Astrocyte of the cerebellum (primary cell): ENCODE data around the gene ATF7IP.
A peak's percentile ranks its signal among the peaks of the same experiment; 100 is the strongest.

Experiments used
- DNase-seq: peaks from one replicate; pipeline ENCODE4 v3.0.0-alpha.2; 2011; ENCODE audit warnings: low read depth
- H3K4me3 ChIP-seq: 2 replicates; pipeline ENCODE4 v1.5.1; 2011; ENCODE audit warnings: mild to moderate bottlenecking, low read depth, low read length, moderate library complexity
- in situ Hi-C: cut with HindIII; loops from 2 replicates; pipeline ENCODE4 v1.10.0; 2017; ENCODE audit warnings: low sequenced_read_pairs
- TF ChIP-seq, protein P1 (sequence below): IDR thresholded peaks from 2 replicates; pipeline ENCODE4 v1.5.1; 2012; ENCODE audit warnings: low read length, low read depth, moderate library complexity, mild to moderate bottlenecking; ENCODE audit errors: missing control alignments

The ATF7IP gene

DNA sequence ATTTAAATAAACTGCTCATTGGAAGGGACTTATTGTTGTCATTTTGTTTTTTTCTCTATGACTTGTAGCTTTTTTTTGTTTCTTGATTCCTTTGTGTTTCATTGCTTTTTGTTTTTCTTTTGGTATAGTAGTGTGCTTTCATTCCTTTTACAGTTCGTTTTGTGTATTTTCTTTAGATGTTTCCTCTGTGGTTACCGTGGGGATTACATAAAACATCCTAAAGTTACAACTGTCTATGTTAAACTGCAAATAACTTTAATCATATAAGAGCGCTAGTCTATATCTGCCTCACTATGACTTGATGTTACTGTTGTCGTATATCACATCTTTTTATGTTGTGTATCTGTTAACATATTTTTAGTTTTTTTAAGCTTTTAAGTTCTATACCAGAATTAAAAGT lies 86.9 kb downstream of the ATF7IP start:
- TF ChIP-seq, protein P1, sequence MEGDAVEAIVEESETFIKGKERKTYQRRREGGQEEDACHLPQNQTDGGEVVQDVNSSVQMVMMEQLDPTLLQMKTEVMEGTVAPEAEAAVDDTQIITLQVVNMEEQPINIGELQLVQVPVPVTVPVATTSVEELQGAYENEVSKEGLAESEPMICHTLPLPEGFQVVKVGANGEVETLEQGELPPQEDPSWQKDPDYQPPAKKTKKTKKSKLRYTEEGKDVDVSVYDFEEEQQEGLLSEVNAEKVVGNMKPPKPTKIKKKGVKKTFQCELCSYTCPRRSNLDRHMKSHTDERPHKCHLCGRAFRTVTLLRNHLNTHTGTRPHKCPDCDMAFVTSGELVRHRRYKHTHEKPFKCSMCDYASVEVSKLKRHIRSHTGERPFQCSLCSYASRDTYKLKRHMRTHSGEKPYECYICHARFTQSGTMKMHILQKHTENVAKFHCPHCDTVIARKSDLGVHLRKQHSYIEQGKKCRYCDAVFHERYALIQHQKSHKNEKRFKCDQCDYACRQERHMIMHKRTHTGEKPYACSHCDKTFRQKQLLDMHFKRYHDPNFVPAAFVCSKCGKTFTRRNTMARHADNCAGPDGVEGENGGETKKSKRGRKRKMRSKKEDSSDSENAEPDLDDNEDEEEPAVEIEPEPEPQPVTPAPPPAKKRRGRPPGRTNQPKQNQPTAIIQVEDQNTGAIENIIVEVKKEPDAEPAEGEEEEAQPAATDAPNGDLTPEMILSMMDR: no peak
- DNase-seq: no peak
- in situ Hi-C loops: no loop called here
- no peak overlapping the region for H3K4me3 ChIP-seq

DNA sequence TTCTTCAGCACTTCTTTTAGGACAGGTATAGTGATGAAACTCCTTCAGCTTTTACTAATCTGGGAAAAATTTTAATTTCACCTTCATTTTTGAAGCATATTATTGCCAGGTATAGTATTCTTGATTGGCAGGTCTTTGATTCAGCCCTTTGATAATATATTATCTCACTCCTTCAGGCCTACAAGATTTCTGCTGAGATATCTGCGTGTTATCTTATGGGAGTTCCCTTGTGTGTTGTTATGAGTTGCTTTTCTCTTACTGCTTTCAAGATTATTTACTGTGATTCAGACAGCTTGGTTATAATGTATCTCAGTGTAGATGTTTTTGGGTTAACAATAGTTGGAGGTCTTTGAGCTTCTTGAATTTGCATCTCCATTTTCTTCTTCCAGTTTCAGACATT lies 87.4 kb downstream of the ATF7IP start:
- TF ChIP-seq, protein P1: no peak
- DNase-seq: no peak
- in situ Hi-C loops: no loop called here
- no peak overlapping the region for H3K4me3 ChIP-seq

GRCh38 chr12:14454098-14454907 lies 88.8 kb downstream of the ATF7IP start:
- H3K4me3 ChIP-seq: no peak overlapping the region
- DNase-seq: no peak
- TF ChIP-seq, protein P1: peak; percentile 57
- in situ Hi-C loops: no loop called here

- DNase-seq: no peak
- no peak overlapping the region for H3K4me3 ChIP-seq
- TF ChIP-seq, protein P1: no peak
- in situ Hi-C loops: no loop called here
Measured at GRCh38 chr12:14460212-14460841, 94.8 kb downstream of the ATF7IP start.

- DNase-seq: no peak
- in situ Hi-C loops: no loop called here
- TF ChIP-seq, protein P1: no peak
- H3K4me3 ChIP-seq: no peak overlapping the region
Measured at GRCh38 chr12:14471497-14471896, 106.0 kb downstream of the ATF7IP start.

DNA sequence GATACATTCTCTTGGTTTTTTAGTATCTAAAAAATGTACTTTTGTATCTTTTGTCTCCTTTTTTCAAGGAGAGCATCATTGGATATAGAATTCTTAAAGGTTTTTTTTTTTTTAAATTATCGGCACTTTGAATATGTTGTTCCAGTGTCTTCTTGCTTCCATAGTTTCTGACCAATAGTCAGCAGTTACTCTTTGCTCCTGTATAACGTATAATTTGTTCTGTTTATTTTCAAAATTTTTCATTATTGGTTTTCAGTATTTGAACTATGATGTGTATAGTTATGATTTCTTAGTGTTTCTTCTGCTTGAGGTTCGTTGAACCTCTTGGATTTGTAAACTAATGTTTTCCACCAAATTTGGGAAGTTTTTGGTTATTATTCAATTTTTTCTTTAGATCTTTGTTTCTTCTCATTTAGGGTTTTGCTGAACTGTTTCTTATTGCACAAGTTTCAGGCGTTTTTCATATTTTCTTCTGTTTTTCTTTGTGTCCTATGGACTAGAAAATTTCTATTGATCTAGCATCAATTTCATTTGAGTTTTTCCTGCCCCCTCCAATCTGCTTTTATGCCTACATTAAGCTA lies 108.3 kb downstream of the ATF7IP start:
- in situ Hi-C loops: no loop called here
- DNase-seq: no peak
- no peak overlapping the region for H3K4me3 ChIP-seq
- TF ChIP-seq, protein P1: no peak
